Endothelial cell of umbilical vein (primary cell): Measurements from ENCODE around the gene TBX1. TPM values are rescaled to one million over a fixed set of nuclear protein-coding genes. Genes with fewer than 3 reads are reported as not detected.

ENCODE experiments used
- BruUV-seq: library from RNA; stranded (reverse); fragments of 400-500 nt; replicated peaks from 2 replicates; lab custom pipeline; 2021; lab: Mats Ljungman, UMichigan
- CTCF ChIA-PET: fragments of 300-600, 350-600 bp; sonication (Branson Sonifier 250); formaldehyde crosslinking; loops from one replicate; lab custom pipeline; 2021; ENCODE audit warnings: antibody characterized with exemption, inconsistent platforms; lab: Charles Lee
- POLR2A ChIA-PET: fragments of 300-600, 350-600 bp; sonication (Branson Sonifier 250); formaldehyde crosslinking; loops from one replicate; lab custom pipeline; 2021; ENCODE audit warnings: antibody characterized with exemption, inconsistent platforms; lab: Charles Lee
- DNase-seq: peaks from one replicate; pipeline ENCODE4 v3.0.0-alpha.2; 2011; ENCODE audit warnings: low read depth, low spot score
- FAIRE-seq: peaks from 2 replicates; lab custom pipeline; 2011; peaks lifted over from hg19 to GRCh38; lab: Jason Lieb, UNC
- H2AFZ ChIP-seq: 2 replicates; pipeline ENCODE4 v1.6.0; 2012; ENCODE audit warnings: low read depth, low read length, control low read depth, inconsistent platforms
- H3K27ac ChIP-seq: 2 replicates; pipeline ENCODE4 v1.5.1; 2011; ENCODE audit warnings: low read depth, mild to moderate bottlenecking, control low read depth, low read length, moderate library complexity; ENCODE audit not compliant: insufficient read depth
- H3K27me3 ChIP-seq, 2 experiments: 2 replicates each; pipeline versions ENCODE4 v1.6.0 to v1.6.1; 2011; ENCODE audit warnings: low read length in 2 of 2, mixed read lengths in 1 of 2; ENCODE audit not compliant: control insufficient read depth in 2 of 2, insufficient read depth in 2 of 2
- H3K36me3 ChIP-seq, 2 experiments: 2 replicates in 1 of 2; 3 replicates in 1 of 2; pipeline ENCODE4 v1.5.1; 2011; ENCODE audit warnings: low read length in 2 of 2, mild to moderate bottlenecking in 1 of 2, moderate library complexity in 1 of 2; ENCODE audit not compliant: control insufficient read depth in 2 of 2, insufficient read depth in 2 of 2; ENCODE audit errors: extremely low read depth in 1 of 2
- H3K4me1 ChIP-seq: 3 replicates; pipeline ENCODE4 v1.5.1; 2011; ENCODE audit warnings: mild to moderate bottlenecking, low read length; ENCODE audit not compliant: control insufficient read depth, insufficient read depth; ENCODE audit errors: extremely low read depth
- H3K4me2 ChIP-seq: 2 replicates; pipeline ENCODE4 v1.6.1; 2011; ENCODE audit warnings: low read length, control low read depth, mixed read lengths; ENCODE audit not compliant: insufficient read depth
- H3K4me3 ChIP-seq, 3 experiments: fragments of 200-600 bp in 1 of 3; sonication (generic), shearing (Covaris generic) in 1 of 3; replicated peaks in 1 of 3; 2 replicates each; pipeline ENCODE4 v1.5.1; 2011 to 2016; ENCODE audit warnings: control low read depth in 3 of 3, low read length in 3 of 3, mild to moderate bottlenecking in 2 of 3, inconsistent platforms in 1 of 3, low read depth in 1 of 3, moderate library complexity in 1 of 3; ENCODE audit not compliant: insufficient read depth in 1 of 3
- H3K79me2 ChIP-seq: 2 replicates; pipeline ENCODE4 v1.6.0; 2012; ENCODE audit warnings: low read length, inconsistent platforms; ENCODE audit not compliant: control insufficient read depth, insufficient read depth
- H3K9ac ChIP-seq: replicated peaks from 2 replicates; pipeline ENCODE3; 2011; ENCODE audit warnings: low read length, control low read depth; ENCODE audit not compliant: insufficient read depth; ENCODE audit errors: extremely low read depth
- H3K9me1 ChIP-seq: replicated peaks from 3 replicates; pipeline ENCODE4 v1.6.0; 2011; ENCODE audit warnings: mild to moderate bottlenecking, low read length; ENCODE audit not compliant: control insufficient read depth, insufficient read depth; ENCODE audit errors: extremely low read depth
- H3K9me3 ChIP-seq: replicated peaks from 2 replicates; pipeline ENCODE4 v1.5.1; 2012; ENCODE audit warnings: low read length, inconsistent platforms; ENCODE audit not compliant: control insufficient read depth, insufficient read depth
- H4K20me1 ChIP-seq: replicated peaks from 2 replicates; pipeline ENCODE3; 2011; ENCODE audit warnings: mild to moderate bottlenecking, low read length; ENCODE audit not compliant: control insufficient read depth, insufficient read depth; ENCODE audit errors: extremely low read depth
- EZH2 ChIP-seq: IDR thresholded peaks from 2 replicates; pipeline ENCODE4 v1.6.1; 2012; ENCODE audit warnings: borderline replicate concordance, low read depth, mild to moderate bottlenecking, moderate library complexity, low read length, inconsistent platforms; ENCODE audit not compliant: severe bottlenecking
- FOS ChIP-seq: IDR thresholded peaks from 2 replicates; pipeline ENCODE4 v1.6.1; 2011; ENCODE audit warnings: mild to moderate bottlenecking, low read length, moderate library complexity, borderline replicate concordance; ENCODE audit not compliant: insufficient read depth
- GATA2 ChIP-seq: IDR thresholded peaks from 2 replicates; pipeline ENCODE4 v1.7.0; 2011; ENCODE audit warnings: low read depth, mild to moderate bottlenecking, moderate library complexity, mixed read lengths, low read length; ENCODE audit not compliant: insufficient read length, insufficient read depth
- JUN ChIP-seq: IDR thresholded peaks from 2 replicates; pipeline ENCODE4 v1.6.1; 2011; ENCODE audit warnings: borderline replicate concordance, low read depth; ENCODE audit not compliant: insufficient read length, insufficient read depth
- MYC ChIP-seq: IDR thresholded peaks from one replicate; pipeline ENCODE4 v1.6.1; 2011; ENCODE audit warnings: mild to moderate bottlenecking, low read depth, low read length
- POLR2A ChIP-seq: IDR thresholded peaks from 2 replicates; pipeline ENCODE4 v1.6.1; 2012; ENCODE audit warnings: low read depth, mild to moderate bottlenecking, control low read depth, low read length
- POLR2AphosphoS5 ChIP-seq: IDR thresholded peaks from 2 replicates; pipeline ENCODE4 v1.6.1; 2012; ENCODE audit warnings: low read depth, mild to moderate bottlenecking, control low read depth, low read length, moderate library complexity; ENCODE audit not compliant: insufficient read depth
- dilution Hi-C: fragments of 300-500 bp; cut with MboI; formaldehyde crosslinking; loops from one replicate; pipeline ENCODE4 v1.15.0; 2019; ENCODE audit warnings: low sequenced_read_pairs; ENCODE audit not compliant: extremely low pct_ligation_motif_present
- intact Hi-C: fragments of 100-400 bp; cut with micrococcal nuclease; formaldehyde crosslinking; loops from one replicate; pipeline ENCODE4 v1.10.0; 2022
- polyA plus RNA-seq, 4 experiments: library from polyadenylated mRNA; depleted of rRNA in 3 of 4; stranded (reverse) in 3 of 4; unstranded in 1 of 4; fragments of >200 nt; gene quantifications; 2 replicates each; pipeline versions ENCODE4 v1.2.1 to v1.2.3, GENCODE V29; 2011 to 2012; ENCODE audit warnings: missing spikeins in 1 of 4
- total RNA-seq: library from RNA; stranded (reverse); gene quantifications from 2 replicates; pipeline ENCODE4 v1.2.3, GENCODE V29; 2021
- TF ChIP-seq, protein P1 (sequence below), 2 donors: IDR thresholded peaks; 1 replicate in 1 of 2; 2 replicates in 1 of 2; pipeline ENCODE4 v1.5.1; 2011; ENCODE audit warnings: low read length in 2 of 2, mild to moderate bottlenecking in 2 of 2, moderate library complexity in 2 of 2, control low read depth in 1 of 2, inconsistent platforms in 1 of 2, low read depth in 1 of 2; ENCODE audit not compliant: insufficient read depth in 1 of 2; ENCODE audit errors: extremely low read depth in 1 of 2
- TF ChIP-seq, protein P2 (sequence below): IDR thresholded peaks from 2 replicates; pipeline ENCODE4 v1.6.1; 2011; ENCODE audit not compliant: insufficient read depth, insufficient read length

TBX1 gene
- total and polyA plus RNA-seq, 2 donors (not counting 3 experiments of a cell fraction or from before 2014, with no cell fraction given), result 11.0 to 30.2 TPM

DNA sequence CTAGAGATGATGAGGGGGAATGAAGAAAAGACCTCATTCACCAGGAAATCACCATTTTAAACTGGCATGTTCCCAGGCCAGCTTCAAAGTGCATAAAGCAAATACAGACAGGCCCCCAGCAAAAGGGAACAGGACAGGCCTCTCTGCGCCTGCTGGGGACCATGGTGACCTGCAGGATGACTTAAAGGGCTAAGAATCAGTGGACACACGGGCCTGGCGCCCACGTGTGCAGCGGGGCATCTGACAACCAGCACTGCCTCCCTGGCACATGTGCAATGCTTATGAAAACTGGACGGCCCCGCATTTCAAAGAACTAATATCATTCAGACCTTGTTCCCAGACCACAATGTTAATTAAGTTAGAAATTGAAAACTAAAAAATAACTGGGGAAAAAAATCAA, 35.6 kb downstream of the TBX1 start:
- Histone ChIP-seq H3K27ac (no peak overlapping the region), H4K20me1 (no peaks in the 10 kb centered on the region), H3K9me1 (no peaks in the 10 kb centered on the region), H3K36me3 (no peaks in the 10 kb centered on the region), H2AFZ (no peak overlapping the region), H3K27me3 (no peaks in the 10 kb centered on the region), H3K4me3 (no peak overlapping the region), H3K4me1 (no peaks in the 10 kb centered on the region), H3K9ac (no peak overlapping the region), H3K4me2 (no peak overlapping the region), H3K79me2 (no peaks in the 10 kb centered on the region), H3K9me3 (no peaks in the 10 kb centered on the region)
- intact Hi-C loops, result no loop called here
- TF ChIP-seq EZH2 (no peak), MYC (no peak), GATA2 (no peak), FOS (no peak), JUN (no peak), POLR2A (no peak), POLR2AphosphoS5 (no peak)
- TF ChIP-seq, protein P1, sequence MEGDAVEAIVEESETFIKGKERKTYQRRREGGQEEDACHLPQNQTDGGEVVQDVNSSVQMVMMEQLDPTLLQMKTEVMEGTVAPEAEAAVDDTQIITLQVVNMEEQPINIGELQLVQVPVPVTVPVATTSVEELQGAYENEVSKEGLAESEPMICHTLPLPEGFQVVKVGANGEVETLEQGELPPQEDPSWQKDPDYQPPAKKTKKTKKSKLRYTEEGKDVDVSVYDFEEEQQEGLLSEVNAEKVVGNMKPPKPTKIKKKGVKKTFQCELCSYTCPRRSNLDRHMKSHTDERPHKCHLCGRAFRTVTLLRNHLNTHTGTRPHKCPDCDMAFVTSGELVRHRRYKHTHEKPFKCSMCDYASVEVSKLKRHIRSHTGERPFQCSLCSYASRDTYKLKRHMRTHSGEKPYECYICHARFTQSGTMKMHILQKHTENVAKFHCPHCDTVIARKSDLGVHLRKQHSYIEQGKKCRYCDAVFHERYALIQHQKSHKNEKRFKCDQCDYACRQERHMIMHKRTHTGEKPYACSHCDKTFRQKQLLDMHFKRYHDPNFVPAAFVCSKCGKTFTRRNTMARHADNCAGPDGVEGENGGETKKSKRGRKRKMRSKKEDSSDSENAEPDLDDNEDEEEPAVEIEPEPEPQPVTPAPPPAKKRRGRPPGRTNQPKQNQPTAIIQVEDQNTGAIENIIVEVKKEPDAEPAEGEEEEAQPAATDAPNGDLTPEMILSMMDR (IDR thresholded peaks at IDR 0.05; ENCODE audit: extremely low read depth in 1 of 2, insufficient read depth in 1 of 2, low read depth in 1 of 2, low read length in 2 of 2), result no peak
- TF ChIP-seq, protein P2, sequence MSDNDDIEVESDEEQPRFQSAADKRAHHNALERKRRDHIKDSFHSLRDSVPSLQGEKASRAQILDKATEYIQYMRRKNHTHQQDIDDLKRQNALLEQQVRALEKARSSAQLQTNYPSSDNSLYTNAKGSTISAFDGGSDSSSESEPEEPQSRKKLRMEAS, result no peak
- dilution Hi-C loops, result no loop called here
- POLR2A ChIA-PET, result no interaction called here
- CTCF ChIA-PET, result no interaction called here
- no TSS peak for BruUV-seq
- DNase-seq (no peak), FAIRE-seq (no peak)
